ENCODE results near the gene MAPK9.

GRCh38 chr5:180213657-180214207, 78.2 kb downstream of the MAPK9 start:
- TF ChIP-seq, protein P1, sequence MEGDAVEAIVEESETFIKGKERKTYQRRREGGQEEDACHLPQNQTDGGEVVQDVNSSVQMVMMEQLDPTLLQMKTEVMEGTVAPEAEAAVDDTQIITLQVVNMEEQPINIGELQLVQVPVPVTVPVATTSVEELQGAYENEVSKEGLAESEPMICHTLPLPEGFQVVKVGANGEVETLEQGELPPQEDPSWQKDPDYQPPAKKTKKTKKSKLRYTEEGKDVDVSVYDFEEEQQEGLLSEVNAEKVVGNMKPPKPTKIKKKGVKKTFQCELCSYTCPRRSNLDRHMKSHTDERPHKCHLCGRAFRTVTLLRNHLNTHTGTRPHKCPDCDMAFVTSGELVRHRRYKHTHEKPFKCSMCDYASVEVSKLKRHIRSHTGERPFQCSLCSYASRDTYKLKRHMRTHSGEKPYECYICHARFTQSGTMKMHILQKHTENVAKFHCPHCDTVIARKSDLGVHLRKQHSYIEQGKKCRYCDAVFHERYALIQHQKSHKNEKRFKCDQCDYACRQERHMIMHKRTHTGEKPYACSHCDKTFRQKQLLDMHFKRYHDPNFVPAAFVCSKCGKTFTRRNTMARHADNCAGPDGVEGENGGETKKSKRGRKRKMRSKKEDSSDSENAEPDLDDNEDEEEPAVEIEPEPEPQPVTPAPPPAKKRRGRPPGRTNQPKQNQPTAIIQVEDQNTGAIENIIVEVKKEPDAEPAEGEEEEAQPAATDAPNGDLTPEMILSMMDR (IDR thresholded peaks at IDR 0.05): no peak
- no peak for TF ChIP-seq EP300 (IDR thresholded peaks at IDR 0.05)
